PC-9 (cell line): Measurements from ENCODE around the gene ATCAY.

Experiments used
- EZH2 ChIP-seq: fragments of 200-600 bp; sonication (generic); IDR thresholded peaks from 2 replicates; pipeline ENCODE4 v1.8.0; 2017; ENCODE audit warnings: antibody characterized with exemption, low read depth
- TF ChIP-seq, protein P1 (sequence below): fragments of 200-600 bp; sonication (generic); conservative IDR thresholded peaks from 2 replicates; pipeline ENCODE4 v1.6.1; 2017; ENCODE audit warnings: mixed run types, antibody characterized with exemption, mild to moderate bottlenecking, moderate library complexity

DNA sequence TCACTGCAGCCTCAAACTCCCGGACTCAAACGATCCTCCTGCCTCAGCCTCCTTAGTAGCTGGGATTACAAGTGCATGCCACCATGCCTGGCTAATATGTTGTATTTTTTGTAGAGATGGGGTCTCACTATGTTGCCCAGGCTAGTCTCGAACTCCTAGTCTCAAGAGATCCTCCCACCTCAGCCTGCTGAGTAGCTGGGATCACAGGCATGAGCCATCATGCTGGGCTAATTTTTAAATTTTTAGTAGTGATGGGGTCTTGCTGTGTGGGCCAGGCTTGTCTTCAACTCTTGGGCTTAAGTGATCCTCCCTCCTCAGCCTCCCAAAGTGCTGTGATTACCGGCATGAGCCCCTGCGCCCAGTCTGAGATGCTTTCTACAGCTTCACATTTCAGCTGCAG is 15.3 kb downstream of the ATCAY start:
- TF ChIP-seq, protein P1, sequence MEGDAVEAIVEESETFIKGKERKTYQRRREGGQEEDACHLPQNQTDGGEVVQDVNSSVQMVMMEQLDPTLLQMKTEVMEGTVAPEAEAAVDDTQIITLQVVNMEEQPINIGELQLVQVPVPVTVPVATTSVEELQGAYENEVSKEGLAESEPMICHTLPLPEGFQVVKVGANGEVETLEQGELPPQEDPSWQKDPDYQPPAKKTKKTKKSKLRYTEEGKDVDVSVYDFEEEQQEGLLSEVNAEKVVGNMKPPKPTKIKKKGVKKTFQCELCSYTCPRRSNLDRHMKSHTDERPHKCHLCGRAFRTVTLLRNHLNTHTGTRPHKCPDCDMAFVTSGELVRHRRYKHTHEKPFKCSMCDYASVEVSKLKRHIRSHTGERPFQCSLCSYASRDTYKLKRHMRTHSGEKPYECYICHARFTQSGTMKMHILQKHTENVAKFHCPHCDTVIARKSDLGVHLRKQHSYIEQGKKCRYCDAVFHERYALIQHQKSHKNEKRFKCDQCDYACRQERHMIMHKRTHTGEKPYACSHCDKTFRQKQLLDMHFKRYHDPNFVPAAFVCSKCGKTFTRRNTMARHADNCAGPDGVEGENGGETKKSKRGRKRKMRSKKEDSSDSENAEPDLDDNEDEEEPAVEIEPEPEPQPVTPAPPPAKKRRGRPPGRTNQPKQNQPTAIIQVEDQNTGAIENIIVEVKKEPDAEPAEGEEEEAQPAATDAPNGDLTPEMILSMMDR = no peak
- no peak for TF ChIP-seq EZH2
